ENCODE measurements around the gene LRRC74B. TPM values are rescaled to one million over a fixed set of nuclear protein-coding genes. Genes with fewer than 3 reads are reported as not detected.
A peak's percentile ranks its signal among the peaks of the same experiment; 100 is the strongest.

LRRC74B gene
- total RNA-seq, 2 experiments from 2014 or later = not detected

GRCh38 chr22:21014726-21015465, 30.9 kb upstream of the LRRC74B start, which contains the start of gene P2RX6:
Gene P2RX6, plus strand, starts transcription at chr22:21015165. Its CDS starts 10 bp downstream, at chr22:21015175.
- H3K27me3 Mint-ChIP-seq = no peaks in the 10 kb centered on the region

GRCh38 chr22:21015466-21016006, 30.2 kb upstream of the LRRC74B start:
- no peaks in the 10 kb centered on the region for H3K9me3 Mint-ChIP-seq (ENCODE audit: low read depth)
- no peaks in the 10 kb centered on the region for H3K27me3 Mint-ChIP-seq
- H3K36me3 Mint-ChIP-seq (ENCODE audit: low read depth) = no peaks in the 10 kb centered on the region
- ATAC-seq = no peak
- intact Hi-C loops (cut with DNase I, micrococcal nuclease) = no loop called here
- H3K4me1 Mint-ChIP-seq = peaks cover 20% of the 10 kb centered on the region
- no peak overlapping the region for H3K4me3 Mint-ChIP-seq
- ChIA-PET CTCF (interaction anchor here (0.7 to 1.3 kb wide), 2 partner anchors 13 to 26 kb away, joined by 3 to 4 read pairs; no protein-coding TSS in a partner anchor), POLR2A (interaction anchor here (0.7 kb wide), 1 partner anchor 272 kb away, joined by 4 read pairs; no protein-coding TSS in a partner anchor)
- H3K27ac Mint-ChIP-seq = no peak overlapping the region
- DNase-seq = peak; percentile 2

More at GRCh38 chr22:21014726-21015465, 30.9 kb upstream of the LRRC74B start, which contains the start of gene P2RX6:
- ATAC-seq (no peak), DNase-seq (peak; percentile 2)
- Mint-ChIP-seq H3K27ac (peak within 1 kb of the TSS; percentile 67), H3K36me3 (ENCODE audit: low read depth) (no peaks in the 10 kb centered on the region), H3K4me3 (peak within 1 kb of the TSS; percentile 78), H3K9me3 (ENCODE audit: low read depth) (no peaks in the 10 kb centered on the region), H3K4me1 (peaks cover 20% of the 10 kb centered on the region)
- POLR2A ChIA-PET = interaction anchor here (0.7 kb wide), 1 partner anchor 271 kb away, joined by 4 read pairs; no protein-coding TSS in a partner anchor
- intact Hi-C loops (cut with DNase I, micrococcal nuclease) = loop anchor here in 1 of 2 experiments (1.0 kb wide), 3 partner anchors 13 to 157 kb away; partner anchors contain the start of genes LZTR1, PI4KA and THAP7
- CTCF ChIA-PET = interaction anchor here (0.6 to 1.3 kb wide), 4 partner anchors 12 to 169 kb away, joined by 3 to 4 read pairs (median 4); no protein-coding TSS in a partner anchor

- ChIA-PET POLR2A (no interaction called here), CTCF (interaction anchor here (0.7 kb wide), 1 partner anchor 54 kb away, joined by 3 read pairs; no protein-coding TSS in a partner anchor)
- no peaks in the 10 kb centered on the region for H3K9me3 Mint-ChIP-seq (ENCODE audit: low read depth)
- DNase-seq (no peak), ATAC-seq (no peak)
- no peaks in the 10 kb centered on the region for H3K27me3 Mint-ChIP-seq
- H3K4me1 Mint-ChIP-seq = peaks cover 20% of the 10 kb centered on the region
- no peak overlapping the region for H3K4me3 Mint-ChIP-seq
- no peak overlapping the region for H3K27ac Mint-ChIP-seq
- H3K36me3 Mint-ChIP-seq (ENCODE audit: low read depth) = no peaks in the 10 kb centered on the region
- intact Hi-C loops (cut with DNase I, micrococcal nuclease) = no loop called here
Measured at GRCh38 chr22:21016644-21017420, 28.9 kb upstream of the LRRC74B start.

- CTCF ChIA-PET = interaction anchor here (0.8 kb wide), 1 partner anchor 11 kb away, joined by 3 read pairs; no protein-coding TSS in a partner anchor
- no peak overlapping the region for H3K27ac Mint-ChIP-seq
Measured at GRCh38 chr22:21018314-21018713, 27.4 kb upstream of the LRRC74B start.

GRCh38 chr22:21020802-21021429, 24.8 kb upstream of the LRRC74B start:
- Mint-ChIP-seq H3K36me3 (ENCODE audit: low read depth) (no peaks in the 10 kb centered on the region), H3K27ac (no peak overlapping the region), H3K4me1 (peaks cover 10% of the 10 kb centered on the region), H3K4me3 (no peak overlapping the region), H3K9me3 (ENCODE audit: low read depth) (no peaks in the 10 kb centered on the region), H3K27me3 (no peaks in the 10 kb centered on the region)
- DNase-seq (peak; percentile 55), ATAC-seq (peak; percentile 75)
- intact Hi-C loops (cut with DNase I, micrococcal nuclease) = no loop called here
- ChIA-PET CTCF (interaction anchor here (0.6 to 1.3 kb wide), 5 partner anchors 13 to 96 kb away, joined by 3 to 8 read pairs (median 6); no protein-coding TSS in a partner anchor), POLR2A (no interaction called here)

More at GRCh38 chr22:21018314-21018713, 27.4 kb upstream of the LRRC74B start:
- no peaks in the 10 kb centered on the region for H3K27me3 Mint-ChIP-seq
- H3K4me1 Mint-ChIP-seq = peaks cover 20% of the 10 kb centered on the region
- no peak overlapping the region for H3K4me3 Mint-ChIP-seq
- no peaks in the 10 kb centered on the region for H3K9me3 Mint-ChIP-seq (ENCODE audit: low read depth)
- H3K36me3 Mint-ChIP-seq (ENCODE audit: low read depth) = no peaks in the 10 kb centered on the region
- DNase-seq (no peak), ATAC-seq (no peak)
- intact Hi-C loops (cut with DNase I, micrococcal nuclease) = no loop called here
- POLR2A ChIA-PET = no interaction called here

- Mint-ChIP-seq H3K36me3 (ENCODE audit: low read depth) (no peaks in the 10 kb centered on the region), H3K27me3 (no peaks in the 10 kb centered on the region), H3K4me3 (no peak overlapping the region), H3K4me1 (peaks cover 10% of the 10 kb centered on the region), H3K27ac (no peak overlapping the region), H3K9me3 (ENCODE audit: low read depth) (no peaks in the 10 kb centered on the region)
- DNase-seq = no peak
- intact Hi-C loops (cut with DNase I, micrococcal nuclease) = no loop called here
- ATAC-seq = no peak
- POLR2A ChIA-PET = no interaction called here
- CTCF ChIA-PET = interaction anchor here (0.6 kb wide), 1 partner anchor 433 kb away, joined by 3 read pairs; no protein-coding TSS in a partner anchor
Measured at GRCh38 chr22:21022507-21022906, 23.2 kb upstream of the LRRC74B start.

- H3K4me1 Mint-ChIP-seq = peaks cover 10% of the 10 kb centered on the region
- H3K27me3 Mint-ChIP-seq = no peaks in the 10 kb centered on the region
- no peaks in the 10 kb centered on the region for H3K36me3 Mint-ChIP-seq (ENCODE audit: low read depth)
- intact Hi-C loops (cut with DNase I, micrococcal nuclease) = no loop called here
- H3K9me3 Mint-ChIP-seq (ENCODE audit: low read depth) = no peaks in the 10 kb centered on the region
- CTCF ChIA-PET = interaction anchor here (0.7 kb wide), 1 partner anchor 72 kb away, joined by 3 read pairs; no protein-coding TSS in a partner anchor
- DNase-seq (no peak), ATAC-seq (no peak)
- POLR2A ChIA-PET = no interaction called here
- no peak overlapping the region for H3K4me3 Mint-ChIP-seq
- no peak overlapping the region for H3K27ac Mint-ChIP-seq
Measured at GRCh38 chr22:21022955-21023614, 22.7 kb upstream of the LRRC74B start.

- POLR2A ChIA-PET = no interaction called here
- no peak overlapping the region for H3K4me3 Mint-ChIP-seq
- DNase-seq = peak; percentile 24
- peaks cover 5% of the 10 kb centered on the region for H3K27me3 Mint-ChIP-seq
- CTCF ChIA-PET = no interaction called here
- H3K36me3 Mint-ChIP-seq (ENCODE audit: low read depth) = no peaks in the 10 kb centered on the region
- peak overlapping the region; percentile 31 for H3K27ac Mint-ChIP-seq
- H3K9me3 Mint-ChIP-seq (ENCODE audit: low read depth) = no peaks in the 10 kb centered on the region
- intact Hi-C loops (cut with DNase I, micrococcal nuclease) = no loop called here
- H3K4me1 Mint-ChIP-seq = peaks cover 10% of the 10 kb centered on the region
- peak; percentile 49 for ATAC-seq
Measured at GRCh38 chr22:21025266-21025665, 20.5 kb upstream of the LRRC74B start.

- Mint-ChIP-seq H3K27ac (no peak overlapping the region), H3K9me3 (ENCODE audit: low read depth) (no peaks in the 10 kb centered on the region), H3K36me3 (ENCODE audit: low read depth) (no peaks in the 10 kb centered on the region), H3K4me3 (no peak overlapping the region), H3K27me3 (peaks cover 13% of the 10 kb centered on the region), H3K4me1 (peaks cover 10% of the 10 kb centered on the region)
- CTCF ChIA-PET = interaction anchor here (0.6 to 0.7 kb wide), 2 partner anchors 44 to 100 kb away, joined by 3 read pairs; partner anchors contain the start of gene LZTR1
- ATAC-seq (no peak), DNase-seq (no peak)
- intact Hi-C loops (cut with DNase I, micrococcal nuclease) = no loop called here
- POLR2A ChIA-PET = no interaction called here
Measured at GRCh38 chr22:21025763-21026755, 19.7 kb upstream of the LRRC74B start.
